ENCODE measurements around the gene APEH.

Gene APEH

DNA sequence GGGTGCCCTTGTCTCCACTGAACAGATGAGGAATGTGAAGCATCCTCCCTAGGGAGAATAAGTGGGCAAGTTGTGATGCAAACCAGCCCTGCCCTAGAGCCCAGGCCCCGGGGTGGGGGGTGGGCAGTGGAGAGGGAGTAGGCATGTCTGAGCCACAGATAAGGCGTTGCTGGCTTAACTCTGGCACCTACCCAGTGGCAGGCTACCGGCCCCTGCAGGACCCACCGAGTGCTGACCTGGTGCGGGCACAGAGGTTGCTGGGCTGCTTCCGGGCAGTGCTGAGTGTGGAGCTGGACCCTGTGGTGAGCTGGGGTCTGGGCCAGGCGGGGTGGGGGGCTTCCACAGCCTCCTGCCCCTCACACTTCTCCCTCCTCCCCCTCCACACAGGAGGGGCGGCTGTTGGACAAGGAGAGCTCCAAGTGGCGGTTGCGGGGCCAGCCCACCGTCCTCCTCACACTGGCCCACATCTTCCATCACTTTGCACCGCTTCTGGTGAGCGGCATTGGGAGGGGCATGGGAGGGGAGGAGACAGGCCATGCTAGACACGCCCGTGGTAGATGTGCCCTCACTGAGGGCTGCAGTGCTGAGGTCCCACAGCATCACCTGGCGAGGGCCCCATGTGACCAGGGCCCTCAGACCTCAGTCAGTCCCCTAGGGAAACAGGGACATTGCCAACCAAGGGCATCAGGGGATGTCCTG, 25.3 kb downstream of the APEH start:
- Histone ChIP-seq H3K27ac (no peak overlapping the region), H3K4me3 (ENCODE audit: low read depth, low read length) (no peak overlapping the region), H3K9me3 (ENCODE audit: severe bottlenecking) (no peaks in the 10 kb centered on the region), H3K36me3 (peaks cover 8% of the 10 kb centered on the region), H3K27me3 (ENCODE audit: insufficient read depth, low read depth, severe bottlenecking) (no peaks in the 10 kb centered on the region)
- no peak for DNase-seq
- TF ChIP-seq, protein P1, sequence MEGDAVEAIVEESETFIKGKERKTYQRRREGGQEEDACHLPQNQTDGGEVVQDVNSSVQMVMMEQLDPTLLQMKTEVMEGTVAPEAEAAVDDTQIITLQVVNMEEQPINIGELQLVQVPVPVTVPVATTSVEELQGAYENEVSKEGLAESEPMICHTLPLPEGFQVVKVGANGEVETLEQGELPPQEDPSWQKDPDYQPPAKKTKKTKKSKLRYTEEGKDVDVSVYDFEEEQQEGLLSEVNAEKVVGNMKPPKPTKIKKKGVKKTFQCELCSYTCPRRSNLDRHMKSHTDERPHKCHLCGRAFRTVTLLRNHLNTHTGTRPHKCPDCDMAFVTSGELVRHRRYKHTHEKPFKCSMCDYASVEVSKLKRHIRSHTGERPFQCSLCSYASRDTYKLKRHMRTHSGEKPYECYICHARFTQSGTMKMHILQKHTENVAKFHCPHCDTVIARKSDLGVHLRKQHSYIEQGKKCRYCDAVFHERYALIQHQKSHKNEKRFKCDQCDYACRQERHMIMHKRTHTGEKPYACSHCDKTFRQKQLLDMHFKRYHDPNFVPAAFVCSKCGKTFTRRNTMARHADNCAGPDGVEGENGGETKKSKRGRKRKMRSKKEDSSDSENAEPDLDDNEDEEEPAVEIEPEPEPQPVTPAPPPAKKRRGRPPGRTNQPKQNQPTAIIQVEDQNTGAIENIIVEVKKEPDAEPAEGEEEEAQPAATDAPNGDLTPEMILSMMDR (IDR thresholded peaks at IDR 0.05; ENCODE audit: low read depth, low read length): no peak

DNA sequence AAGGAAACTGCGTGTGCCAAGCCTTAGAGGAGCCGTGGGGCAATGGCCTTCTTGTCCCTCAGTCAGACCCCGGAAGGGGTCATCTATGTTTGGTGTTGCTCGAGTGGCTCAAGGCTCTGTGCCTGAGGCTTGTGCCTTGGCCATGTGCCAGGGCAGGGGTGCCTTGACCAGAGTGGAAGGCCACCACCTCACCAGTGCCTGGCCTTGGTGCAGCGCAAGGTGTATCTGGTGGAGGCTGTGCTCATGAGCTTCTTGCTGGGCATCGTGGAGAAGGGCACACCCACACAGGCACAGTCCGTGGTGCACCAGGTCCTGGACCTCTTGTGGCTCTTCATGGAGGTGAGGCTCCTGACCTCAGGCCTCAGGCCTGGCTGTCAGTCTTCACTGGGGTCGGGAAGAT, 25.9 kb downstream of the APEH start:
- DNase-seq: no peak
- TF ChIP-seq, protein P1 (IDR thresholded peaks at IDR 0.05; ENCODE audit: low read depth, low read length): no peak
- no peak overlapping the region for H3K27ac ChIP-seq
- no peak overlapping the region for H3K4me3 ChIP-seq (ENCODE audit: low read depth, low read length)
- H3K9me3 ChIP-seq (ENCODE audit: severe bottlenecking): no peaks in the 10 kb centered on the region
- H3K36me3 ChIP-seq: peaks cover 8% of the 10 kb centered on the region
- no peaks in the 10 kb centered on the region for H3K27me3 ChIP-seq (ENCODE audit: insufficient read depth, low read depth, severe bottlenecking)

DNA sequence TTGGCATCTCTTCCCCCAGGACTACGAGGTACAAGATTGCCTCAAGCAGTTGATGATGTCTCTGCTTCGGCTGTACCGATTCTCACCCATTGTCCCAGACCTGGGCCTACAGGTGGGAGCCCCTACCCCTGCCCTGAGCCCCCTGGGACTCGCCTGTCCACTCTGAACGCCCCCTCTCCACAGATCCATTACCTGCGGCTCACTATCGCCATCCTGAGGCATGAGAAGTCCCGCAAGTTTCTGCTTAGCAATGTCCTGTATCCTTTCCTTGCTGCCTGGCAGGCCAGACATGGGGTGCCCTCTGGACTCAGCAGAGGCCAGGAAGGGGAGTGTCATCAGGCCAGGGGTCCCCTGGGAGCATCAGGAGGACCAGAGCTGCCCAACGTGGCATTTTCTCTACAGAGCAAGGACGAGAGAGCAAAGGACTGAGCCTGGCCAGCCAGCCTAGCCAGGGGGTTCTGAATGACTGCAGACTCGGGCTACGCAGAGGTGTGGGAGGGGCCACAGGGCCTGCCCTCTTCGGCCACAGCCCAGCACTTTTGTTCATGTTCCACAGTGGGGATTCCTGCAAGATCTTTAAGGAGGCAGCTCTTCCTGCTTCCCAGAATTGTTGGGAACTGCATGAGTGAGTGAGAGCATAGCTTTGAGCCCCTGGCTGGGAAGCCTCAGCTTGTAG, 26.4 kb downstream of the APEH start:
- no peak for DNase-seq
- no peaks in the 10 kb centered on the region for H3K9me3 ChIP-seq (ENCODE audit: severe bottlenecking)
- H3K27ac ChIP-seq: no peak overlapping the region
- no peaks in the 10 kb centered on the region for H3K27me3 ChIP-seq (ENCODE audit: insufficient read depth, low read depth, severe bottlenecking)
- TF ChIP-seq, protein P1 (IDR thresholded peaks at IDR 0.05; ENCODE audit: low read depth, low read length): peak; percentile 39; the same call in 1 of the 2 replicates
- peaks cover 9% of the 10 kb centered on the region for H3K36me3 ChIP-seq
- no peak overlapping the region for H3K4me3 ChIP-seq (ENCODE audit: low read depth, low read length)

DNA sequence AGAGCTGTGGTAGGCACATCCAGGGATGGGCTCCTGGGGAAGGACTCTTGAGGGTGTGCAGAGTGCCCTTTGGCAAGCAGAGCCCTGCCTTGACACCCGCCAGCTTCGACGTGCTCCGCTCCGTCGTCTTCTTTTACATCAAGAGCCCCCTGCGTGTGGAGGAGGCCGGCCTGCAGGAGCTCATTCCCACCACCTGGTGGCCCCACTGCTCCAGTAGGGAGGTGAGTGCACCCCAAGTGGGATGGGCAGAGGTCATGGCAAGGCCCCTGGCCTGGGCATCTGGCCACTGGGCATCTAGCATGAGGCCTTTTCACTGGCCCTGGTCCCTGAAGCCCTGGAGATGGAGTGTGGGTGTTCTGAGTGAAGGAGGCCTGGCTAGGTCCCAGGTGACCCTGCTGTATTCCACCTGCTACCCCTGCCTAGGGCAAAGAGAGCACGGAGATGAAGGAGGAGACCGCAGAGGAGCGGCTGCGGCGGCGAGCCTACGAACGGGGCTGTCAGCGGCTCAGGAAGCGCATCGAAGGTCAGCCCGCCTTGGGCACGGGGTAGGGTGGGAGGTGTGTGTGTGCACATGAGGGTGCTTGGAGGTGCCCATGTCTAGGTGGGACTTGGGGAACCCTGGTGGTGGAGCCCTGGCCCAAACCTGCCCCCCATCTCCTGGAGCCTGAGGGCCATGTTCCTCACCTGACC, 27.4 kb downstream of the APEH start:
- peak; percentile 55 for DNase-seq

DNA sequence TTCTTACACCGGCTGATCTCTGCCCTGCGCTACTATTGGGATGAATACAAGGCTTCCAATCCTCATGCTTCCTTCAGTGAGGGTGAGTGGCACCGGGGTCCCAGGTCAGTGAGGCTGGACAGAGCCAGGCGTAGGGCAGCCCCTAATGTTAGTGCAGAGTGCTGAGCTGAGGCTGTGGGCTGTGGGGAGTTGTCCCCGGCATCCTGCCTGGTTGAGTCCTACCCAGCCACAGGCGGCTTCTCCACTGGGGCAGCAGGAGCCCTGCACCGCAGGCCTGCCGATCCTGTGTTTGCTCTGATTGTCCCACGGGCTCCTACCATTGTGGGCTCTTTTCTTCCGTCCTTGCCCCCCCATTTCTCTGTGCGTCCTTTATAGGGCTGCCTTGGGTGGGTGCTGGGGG, 28.5 kb downstream of the APEH start:
- H3K27ac ChIP-seq: no peak overlapping the region
- no peaks in the 10 kb centered on the region for H3K27me3 ChIP-seq (ENCODE audit: insufficient read depth, low read depth, severe bottlenecking)
- peaks cover 12% of the 10 kb centered on the region for H3K36me3 ChIP-seq
- TF ChIP-seq, protein P1 (IDR thresholded peaks at IDR 0.05; ENCODE audit: low read depth, low read length): no peak
- no peak for DNase-seq
- no peaks in the 10 kb centered on the region for H3K9me3 ChIP-seq (ENCODE audit: severe bottlenecking)
- H3K4me3 ChIP-seq (ENCODE audit: low read depth, low read length): no peak overlapping the region

More for the DNA sequence above, 27.4 kb downstream of the APEH start:
- Histone ChIP-seq H3K27me3 (ENCODE audit: insufficient read depth, low read depth, severe bottlenecking) (no peaks in the 10 kb centered on the region), H3K36me3 (peaks cover 12% of the 10 kb centered on the region), H3K4me3 (ENCODE audit: low read depth, low read length) (no peak overlapping the region), H3K9me3 (ENCODE audit: severe bottlenecking) (no peaks in the 10 kb centered on the region), H3K27ac (no peak overlapping the region)
- TF ChIP-seq, protein P1 (IDR thresholded peaks at IDR 0.05; ENCODE audit: low read depth, low read length): peak; percentile 70
